HG03108 (cell line): ENCODE measurements around the gene UBXN11.
"Not testable (repeated sequence)": the region's sequence is repeated elsewhere in the genome, so short reads cannot be mapped to it uniquely, and the experiment has no call there.

Experiments used
- ATAC-seq: cut with Tn5 transposase; IDR thresholded peaks from one replicate; pipeline ENCODE4 v1.9.1; 2021; ENCODE audit warnings: moderate library complexity; ENCODE audit not compliant: unreplicated experiment

The UBXN11 gene

DNA sequence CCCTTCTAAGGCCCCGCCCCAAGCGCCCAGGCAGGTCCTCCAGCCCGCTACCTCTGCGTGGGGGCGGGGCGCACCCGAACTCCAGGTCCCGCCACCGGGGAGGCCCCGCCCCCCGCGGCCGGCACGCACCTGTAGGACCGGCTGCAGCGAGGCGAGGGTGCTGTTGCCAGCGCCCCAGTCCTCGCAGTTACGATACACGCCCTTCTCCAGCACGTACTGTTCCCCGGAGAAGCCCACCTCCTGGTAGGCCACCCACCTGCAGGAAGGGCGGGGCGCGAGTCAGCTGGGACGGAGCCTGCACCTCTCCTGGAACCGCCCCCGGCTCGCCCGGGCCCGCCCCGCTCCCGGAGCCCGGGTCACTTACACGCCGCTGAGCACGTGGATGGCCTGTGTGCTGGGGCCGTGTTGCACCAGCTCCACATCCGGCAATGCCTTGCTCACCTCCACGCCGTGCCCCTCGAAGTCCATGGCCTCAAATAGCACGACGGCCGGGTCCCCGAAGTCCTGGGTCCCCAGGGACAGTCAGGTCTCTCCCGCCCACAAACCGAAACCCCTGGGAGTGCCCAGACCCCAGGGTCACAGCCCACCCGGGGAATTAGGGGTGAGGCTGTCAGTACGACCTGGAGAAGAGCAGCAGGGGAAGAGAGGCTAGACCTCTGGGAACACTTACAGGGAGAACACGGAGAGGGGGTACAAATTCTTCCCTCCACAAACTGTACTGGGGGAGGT is 30.2 kb upstream of the UBXN11 start:
- ATAC-seq: peak; percentile 47

DNA sequence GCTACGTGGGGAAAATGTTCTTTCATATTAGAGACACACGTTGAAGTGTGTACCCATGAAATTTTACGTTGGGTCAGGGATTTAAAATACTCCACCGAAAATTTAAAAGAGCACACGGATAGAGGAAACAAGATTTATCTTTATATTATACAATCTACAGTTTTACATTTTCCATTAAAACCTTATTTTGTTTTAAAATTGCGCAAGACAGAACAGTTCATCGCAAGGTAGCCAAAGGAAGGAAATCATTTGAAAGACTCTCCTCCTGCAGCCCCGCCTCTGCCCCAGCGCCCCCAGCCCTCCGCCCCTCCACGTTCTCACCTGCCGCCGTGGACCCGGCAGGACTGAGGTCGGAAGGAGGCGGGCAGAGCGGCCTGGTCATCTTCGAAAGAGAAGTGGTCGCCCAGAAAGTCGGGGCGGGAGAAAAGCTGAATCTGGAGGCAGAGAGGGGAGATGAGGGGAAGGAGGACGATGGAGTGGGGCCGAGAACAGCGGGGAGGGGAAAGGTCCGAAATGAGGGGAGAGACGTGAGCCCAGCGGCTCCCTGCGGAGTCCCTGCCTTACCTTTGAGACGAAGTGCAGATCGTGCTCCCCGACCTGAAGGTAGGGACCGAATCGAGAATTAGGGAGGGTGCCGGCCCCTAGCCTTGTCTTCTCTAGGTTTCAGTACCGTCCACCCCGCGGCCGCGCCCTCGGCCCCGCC is 29.5 kb upstream of the UBXN11 start:
- peak; percentile 70 for ATAC-seq

DNA sequence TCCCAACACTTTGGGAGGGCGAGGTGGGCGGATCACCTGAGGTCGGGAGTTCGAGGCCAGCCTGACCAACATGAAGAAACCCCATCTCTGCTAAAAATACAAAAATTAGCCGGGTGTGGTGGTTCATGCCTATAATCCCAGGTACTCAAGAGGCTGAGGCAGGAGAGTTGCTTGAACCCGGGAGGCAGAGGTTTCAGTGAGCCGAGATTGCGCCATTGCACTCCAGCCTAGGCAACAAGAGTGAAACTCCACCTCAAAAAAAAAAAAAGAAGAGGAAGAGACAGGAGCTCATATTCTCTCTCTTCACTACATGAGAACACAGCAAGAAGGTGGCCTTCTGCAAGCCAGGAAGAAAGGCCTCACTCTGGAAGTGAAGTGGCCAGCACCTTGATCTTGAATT is 26.9 kb upstream of the UBXN11 start:
- ATAC-seq: not testable (repeated sequence)

DNA sequence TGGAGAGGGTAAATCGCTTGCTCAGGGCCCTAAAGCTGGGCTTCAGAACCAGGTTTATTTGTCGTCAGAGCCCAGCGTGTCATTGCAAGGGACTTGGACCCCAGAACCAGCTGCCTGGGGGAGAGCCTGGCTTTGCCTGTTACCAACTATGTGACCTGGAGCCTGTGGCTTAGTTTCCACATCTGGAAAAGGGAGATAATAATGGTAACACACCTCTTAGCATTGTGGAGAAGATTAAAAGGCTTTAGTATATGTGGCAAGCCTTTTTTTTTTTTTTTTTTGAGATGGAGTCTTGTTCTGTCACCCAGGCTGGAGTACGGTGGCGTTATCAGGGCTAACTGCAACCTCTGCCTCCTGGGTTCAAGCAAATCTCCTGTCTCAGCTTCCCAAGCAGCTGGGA is 23.8 kb upstream of the UBXN11 start:
- ATAC-seq: no peak

GRCh38 chr1:26329380-26329779 is 22.9 kb upstream of the UBXN11 start:
- ATAC-seq: not testable (repeated sequence)

GRCh38 chr1:26328597-26328996 is 22.2 kb upstream of the UBXN11 start:
- no peak for ATAC-seq

- ATAC-seq: no peak
Measured at GRCh38 chr1:26327956-26328362, 21.5 kb upstream of the UBXN11 start.

GRCh38 chr1:26324550-26324949 is 18.1 kb upstream of the UBXN11 start:
- ATAC-seq: no peak

- ATAC-seq: no peak
Measured at GRCh38 chr1:26323382-26323781, 16.9 kb upstream of the UBXN11 start.

- ATAC-seq: no peak
Measured at GRCh38 chr1:26322042-26322331, 15.6 kb upstream of the UBXN11 start.

- peak; percentile 35 for ATAC-seq
Measured at GRCh38 chr1:26321315-26322041, 15.0 kb upstream of the UBXN11 start.

DNA sequence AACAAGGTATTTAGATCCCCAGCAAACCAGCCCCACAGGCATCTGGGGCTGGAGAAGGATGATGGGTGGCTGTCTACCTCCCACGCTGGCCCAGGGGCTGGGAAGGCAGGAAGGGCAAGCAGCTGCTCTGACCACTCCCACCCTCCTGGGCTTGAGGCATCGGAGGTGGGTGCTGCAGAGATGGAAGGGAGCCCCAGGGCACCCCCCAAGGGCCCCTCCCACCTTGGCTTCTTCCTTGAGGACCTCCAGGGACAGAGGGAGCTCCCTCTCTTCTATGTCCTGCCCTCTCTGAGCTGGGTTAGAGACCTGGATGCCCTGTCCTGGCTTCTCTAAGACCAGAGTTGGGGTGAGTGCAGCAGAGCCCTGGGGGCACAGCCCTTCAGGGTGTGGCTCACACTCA is 14.5 kb upstream of the UBXN11 start:
- no peak for ATAC-seq

- no peak for ATAC-seq
Measured at GRCh38 chr1:26318338-26319064, 12.1 kb upstream of the UBXN11 start.

- ATAC-seq: peak; percentile 30
Measured at GRCh38 chr1:26317612-26318337, 11.3 kb upstream of the UBXN11 start, which contains the start of gene CD52. CD52 (plus strand) TSS chr1:26317958; CDS start chr1:26318018, 60 bp downstream.

GRCh38 chr1:26317146-26317545 is 10.7 kb upstream of the UBXN11 start:
- no peak for ATAC-seq

DNA sequence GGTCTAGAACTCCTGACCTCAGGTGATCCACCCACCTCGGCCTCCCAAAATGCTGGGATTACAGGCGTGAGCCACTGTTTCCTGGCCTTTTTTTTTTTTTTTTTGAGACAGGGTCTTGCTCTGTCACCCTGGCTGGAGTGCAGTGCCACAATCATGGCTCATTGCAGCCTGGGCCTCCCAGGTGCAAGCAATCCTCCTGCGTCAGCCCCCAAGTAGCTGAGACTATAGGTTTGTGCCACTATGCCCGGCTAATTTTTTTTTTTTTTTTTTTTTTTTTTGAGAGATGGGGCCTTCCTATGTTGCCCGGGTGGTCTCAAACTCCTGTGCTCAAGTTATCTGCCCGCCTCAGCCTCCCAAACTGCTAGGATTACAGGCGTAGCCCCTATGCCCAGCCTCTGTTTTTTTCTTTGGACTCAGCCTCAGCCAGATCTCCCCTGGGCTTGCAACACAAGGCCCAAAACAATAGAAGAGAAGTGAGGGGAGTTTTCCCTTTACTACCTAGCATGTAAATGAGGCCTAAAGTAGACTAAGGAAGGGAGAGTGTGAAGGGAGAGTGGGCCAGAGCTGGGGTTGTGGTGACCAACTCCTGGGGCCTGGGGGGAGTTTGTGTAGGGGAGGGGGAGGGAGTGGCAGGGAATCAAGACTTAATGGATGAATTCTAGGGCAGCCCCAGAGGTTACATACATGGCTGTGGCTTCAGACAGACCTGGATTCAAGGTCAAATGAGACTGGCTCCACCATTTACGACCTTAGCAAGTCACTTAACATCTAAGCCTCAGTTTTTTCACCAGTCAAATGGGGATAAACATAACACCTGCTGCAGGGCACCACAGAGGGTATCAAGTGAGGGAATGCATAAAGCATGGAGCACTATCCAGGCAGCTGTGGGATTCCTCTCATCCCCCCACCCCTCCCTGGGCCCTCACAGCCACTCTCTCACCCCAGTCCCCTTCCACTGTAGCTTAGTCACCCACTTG is 9.7 kb upstream of the UBXN11 start:
- no peak for ATAC-seq

- no peak for ATAC-seq
Measured at GRCh38 chr1:26314501-26314900, 8.1 kb upstream of the UBXN11 start.

DNA sequence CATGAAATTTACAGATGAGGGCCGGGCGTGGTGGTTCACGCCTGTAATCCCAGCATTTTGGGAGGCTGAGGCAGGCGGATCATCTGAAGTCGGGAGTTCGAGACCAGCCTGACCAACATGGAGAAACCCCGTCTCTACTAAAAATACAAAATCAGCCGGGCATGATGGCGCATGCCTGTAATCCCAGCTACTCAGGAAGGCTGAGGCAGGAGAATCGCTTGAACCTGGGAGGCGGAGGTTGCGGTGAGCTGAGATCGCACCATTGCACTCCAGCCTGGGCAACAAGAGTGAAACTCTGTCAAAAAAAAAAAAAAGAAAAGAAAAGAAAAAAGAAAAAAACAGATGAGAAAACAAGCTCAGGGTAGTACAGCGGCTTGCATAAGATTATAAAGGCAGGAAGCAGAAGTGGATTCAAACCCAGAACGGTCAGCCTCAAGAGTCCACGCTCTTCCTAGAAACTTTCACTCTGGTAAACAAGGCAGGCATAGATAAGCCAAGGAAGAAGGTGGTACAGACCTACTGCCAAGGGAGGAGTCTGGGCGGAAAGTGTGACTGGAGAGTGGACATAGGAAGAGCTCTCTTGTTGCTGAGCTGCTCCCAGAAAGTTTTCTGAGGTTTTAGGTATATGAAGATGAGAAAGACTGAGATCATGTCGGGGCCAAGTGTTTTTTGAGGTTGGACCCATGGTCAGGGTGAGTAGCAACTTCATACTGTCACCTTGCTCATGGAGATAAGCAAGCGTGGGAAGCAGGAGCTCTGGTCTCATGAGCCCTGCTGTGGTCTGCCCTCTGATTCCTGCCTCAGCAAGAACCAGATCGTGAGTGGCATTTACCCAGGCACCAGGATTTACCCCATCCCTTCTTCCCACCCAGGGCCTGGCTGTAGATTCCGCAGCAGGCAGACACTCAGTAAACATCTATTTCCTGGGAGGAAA is 1.8 kb upstream of the UBXN11 start:
- ATAC-seq: not testable (repeated sequence)
